ENCODE results near the gene NRGN. TPM values are rescaled to one million over a fixed set of nuclear protein-coding genes. Genes with fewer than 3 reads are reported as not detected.
A peak's percentile ranks its signal among the peaks of the same experiment; 100 is the strongest.
"Not testable (repeated sequence)": the region's sequence is repeated elsewhere in the genome, so short reads cannot be mapped to it uniquely, and the experiment has no call there.

The NRGN gene
- total RNA-seq, 6 experiments from 2014 or later, result 0.43 to 4.6 (median 1.4) TPM; not detected in 1

DNA sequence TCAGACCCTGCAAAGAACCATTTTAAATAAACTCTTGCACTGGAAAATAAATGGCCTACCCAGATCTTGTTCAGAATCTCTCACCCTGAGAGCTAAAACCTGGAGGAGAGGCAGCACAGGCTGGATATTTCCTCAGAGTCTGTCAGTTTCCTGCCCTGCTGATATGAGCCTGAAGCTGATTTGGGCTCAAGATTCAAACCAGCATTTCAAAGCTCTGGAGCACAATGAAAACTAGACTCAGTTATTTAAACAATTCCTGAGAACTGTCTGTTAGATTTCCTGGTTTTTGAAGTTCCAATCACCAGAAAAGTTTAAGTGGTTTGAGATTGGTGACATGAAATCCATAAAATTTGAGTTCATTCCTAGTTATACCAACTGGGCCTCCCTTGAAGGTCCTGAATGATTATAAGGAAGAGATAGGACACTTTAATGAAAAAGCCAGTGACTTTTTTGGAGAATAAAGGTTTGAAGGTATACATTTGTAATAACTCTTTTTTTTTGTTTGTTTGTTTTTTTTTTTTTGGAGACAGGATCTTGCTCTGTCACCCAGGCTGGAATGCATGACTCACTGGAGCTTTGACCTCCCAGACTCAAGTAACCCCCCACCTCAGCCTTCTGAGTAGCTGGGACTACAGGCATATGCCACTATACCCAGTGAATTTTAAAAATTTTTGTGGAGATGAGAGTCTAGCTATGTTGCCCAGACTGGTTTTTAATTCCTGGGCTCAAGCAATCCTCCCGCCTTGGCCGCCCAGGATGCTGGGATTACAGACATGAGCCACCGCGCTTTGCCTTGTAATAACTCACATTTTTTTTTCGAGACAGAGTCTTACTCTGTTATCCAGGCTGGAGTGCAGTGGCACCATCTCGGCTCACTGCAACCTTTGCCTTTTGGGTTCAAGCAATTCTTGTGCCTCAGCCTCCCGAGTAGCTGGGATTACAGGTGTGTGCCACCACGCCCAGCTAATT lies 30.3 kb downstream of the NRGN start:
- TF ChIP-seq POLR2A (IDR thresholded peaks at IDR 0.05), result no peak
- no peak for DNase-seq
- intact Hi-C loops (cut with DNase I), result no loop called here
- 96% methylated on average over 8 of the region's 8 CpGs for WGBS (ENCODE audit: insufficient coverage, low coverage, low lambda C conversion rate, missing lambda C conversion rate)
- no peak overlapping the region for H3K4me3 ChIP-seq
- peaks cover 0 to 14% (median 0%) of the 10 kb centered on the region in 4 donors for H3K36me3 ChIP-seq
- H3K4me1 ChIP-seq, result no peaks in the 10 kb centered on the region
- no peaks in the 10 kb centered on the region for H3K9me3 ChIP-seq
- ATAC-seq, result peak in 2 of 4 donors; percentile 54 to 87
- H3K27me3 ChIP-seq, result no peaks in the 10 kb centered on the region
- no peak overlapping the region for H3K27ac ChIP-seq

DNA sequence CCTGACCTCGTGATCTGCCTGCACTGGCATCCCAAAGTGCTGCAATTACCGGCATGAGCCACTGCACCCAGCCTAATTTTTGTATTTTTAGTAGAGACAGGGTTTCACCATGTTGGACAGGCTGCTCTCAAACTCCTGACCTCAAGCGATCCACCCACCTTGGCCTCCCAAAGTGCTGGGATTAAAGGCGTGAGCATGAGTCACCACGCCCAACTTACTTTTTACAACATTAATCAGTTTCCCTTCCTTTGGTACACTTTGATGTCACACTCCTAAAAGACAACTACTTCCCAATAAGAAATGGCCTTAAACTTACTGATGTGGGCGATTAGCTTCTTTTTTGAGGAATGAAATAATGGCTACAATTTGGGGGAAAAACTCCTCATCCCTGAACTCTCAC lies 31.2 kb downstream of the NRGN start:
- H3K9me3 ChIP-seq; H3K27ac ChIP-seq; ATAC-seq; intact Hi-C loops (cut with DNase I); H3K27me3 ChIP-seq; DNase-seq; H3K4me3 ChIP-seq; H3K4me1 ChIP-seq: not testable (repeated sequence)
- peaks cover 0 to 14% (median 0%) of the 10 kb centered on the region in 4 donors for H3K36me3 ChIP-seq
- WGBS (ENCODE audit: insufficient coverage, low coverage, low lambda C conversion rate, missing lambda C conversion rate), result 98% methylated on average over 6 of the region's 6 CpGs

DNA sequence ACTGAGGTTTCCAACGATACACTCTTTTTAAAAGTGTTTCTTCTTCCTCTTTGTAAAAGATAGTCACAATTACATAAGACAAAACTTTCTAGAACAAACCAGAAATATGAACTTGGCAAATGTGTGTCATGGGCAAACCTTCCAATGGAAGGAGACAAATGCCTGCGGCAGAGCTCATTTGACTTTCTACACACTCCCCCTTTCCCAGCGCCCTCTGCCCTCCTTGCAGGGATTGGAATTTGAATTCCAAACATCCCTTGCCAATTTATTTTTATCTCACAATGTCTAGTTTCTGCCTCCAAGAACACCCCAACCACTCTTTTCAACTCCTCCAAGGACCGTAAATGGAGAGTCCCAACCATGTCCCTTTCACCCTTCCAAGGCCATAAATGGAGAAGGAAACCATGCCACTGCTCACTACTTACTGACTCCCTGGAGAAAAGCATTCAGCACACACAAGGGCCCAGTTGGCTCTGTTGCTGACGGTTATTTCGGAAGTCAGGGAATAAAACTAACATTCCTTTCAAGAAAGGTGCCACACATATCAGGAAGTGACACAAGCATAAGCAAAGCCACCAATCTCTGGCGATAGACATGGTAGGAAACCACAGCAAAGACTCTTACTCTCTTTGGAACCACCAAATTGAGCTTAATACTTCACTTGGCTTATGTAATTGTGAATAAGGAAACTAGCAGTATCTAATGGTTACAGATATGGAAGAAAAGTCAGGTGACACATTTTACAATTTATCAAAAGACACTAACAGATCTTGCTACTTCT lies 37.3 kb downstream of the NRGN start:
- Histone ChIP-seq H3K9me3 (no peaks in the 10 kb centered on the region), H3K27ac (no peak overlapping the region), H3K4me1 (no peaks in the 10 kb centered on the region), H3K27me3 (no peaks in the 10 kb centered on the region), H3K36me3 (no peaks in the 10 kb centered on the region), H3K4me3 (no peak overlapping the region)
- WGBS (ENCODE audit: insufficient coverage, low coverage, low lambda C conversion rate, missing lambda C conversion rate), result 76% methylated on average over 7 of the region's 7 CpGs
- no peak for DNase-seq
- no peak for TF ChIP-seq POLR2A (IDR thresholded peaks at IDR 0.05)
- TF ChIP-seq, protein P1, sequence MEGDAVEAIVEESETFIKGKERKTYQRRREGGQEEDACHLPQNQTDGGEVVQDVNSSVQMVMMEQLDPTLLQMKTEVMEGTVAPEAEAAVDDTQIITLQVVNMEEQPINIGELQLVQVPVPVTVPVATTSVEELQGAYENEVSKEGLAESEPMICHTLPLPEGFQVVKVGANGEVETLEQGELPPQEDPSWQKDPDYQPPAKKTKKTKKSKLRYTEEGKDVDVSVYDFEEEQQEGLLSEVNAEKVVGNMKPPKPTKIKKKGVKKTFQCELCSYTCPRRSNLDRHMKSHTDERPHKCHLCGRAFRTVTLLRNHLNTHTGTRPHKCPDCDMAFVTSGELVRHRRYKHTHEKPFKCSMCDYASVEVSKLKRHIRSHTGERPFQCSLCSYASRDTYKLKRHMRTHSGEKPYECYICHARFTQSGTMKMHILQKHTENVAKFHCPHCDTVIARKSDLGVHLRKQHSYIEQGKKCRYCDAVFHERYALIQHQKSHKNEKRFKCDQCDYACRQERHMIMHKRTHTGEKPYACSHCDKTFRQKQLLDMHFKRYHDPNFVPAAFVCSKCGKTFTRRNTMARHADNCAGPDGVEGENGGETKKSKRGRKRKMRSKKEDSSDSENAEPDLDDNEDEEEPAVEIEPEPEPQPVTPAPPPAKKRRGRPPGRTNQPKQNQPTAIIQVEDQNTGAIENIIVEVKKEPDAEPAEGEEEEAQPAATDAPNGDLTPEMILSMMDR (IDR thresholded peaks at IDR 0.05), result no peak
- intact Hi-C loops (cut with DNase I), result no loop called here
- no peak for ATAC-seq

DNA sequence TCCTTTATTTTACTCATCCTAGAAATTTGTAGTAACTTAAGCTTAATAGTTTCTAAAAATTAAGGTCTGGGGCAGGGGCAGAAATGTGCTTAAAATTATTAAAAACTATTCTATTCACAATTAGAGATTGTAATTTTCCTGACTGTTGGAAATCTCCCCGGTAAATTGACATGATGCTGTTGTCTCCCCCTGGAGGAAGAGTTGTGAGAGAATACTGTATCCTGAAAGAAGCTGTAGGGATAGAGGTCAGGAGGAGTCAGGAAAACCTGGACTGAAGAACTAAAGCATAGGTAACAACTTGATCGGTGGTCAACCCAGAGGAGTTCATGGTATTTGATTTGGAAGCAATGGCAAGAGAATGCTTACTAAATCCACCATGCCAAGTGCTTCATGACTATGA lies 38.5 kb downstream of the NRGN start:
- no peak overlapping the region for H3K27ac ChIP-seq
- WGBS (ENCODE audit: insufficient coverage, low coverage, low lambda C conversion rate, missing lambda C conversion rate), result 69% methylated on average over 2 of the region's 2 CpGs

DNA sequence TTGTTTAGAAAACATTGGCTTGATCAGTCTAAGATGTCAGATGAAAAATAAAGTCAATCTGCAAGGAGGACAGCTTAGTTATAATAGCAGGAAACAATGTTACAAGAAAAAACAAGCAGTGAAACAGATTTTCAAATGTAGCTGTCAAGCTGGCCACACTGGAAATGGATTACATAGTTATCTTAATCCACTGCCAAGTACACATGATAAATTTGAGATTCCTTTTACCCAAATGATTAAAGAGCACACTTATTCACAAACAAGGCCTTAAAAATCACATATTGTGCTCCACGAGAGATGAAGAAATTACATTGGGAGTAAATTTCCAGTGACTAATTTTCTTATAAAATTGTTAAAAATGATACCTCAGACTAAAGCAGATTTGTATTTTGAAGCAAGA lies 39.8 kb downstream of the NRGN start:
- H3K9me3 ChIP-seq, result no peaks in the 10 kb centered on the region
- no peaks in the 10 kb centered on the region for H3K36me3 ChIP-seq
- 71% methylated on average over 1 of the region's 1 CpG for WGBS (ENCODE audit: insufficient coverage, low coverage, low lambda C conversion rate, missing lambda C conversion rate)
- no peaks in the 10 kb centered on the region for H3K27me3 ChIP-seq
- ATAC-seq (no peak), DNase-seq (no peak)
- intact Hi-C loops (cut with DNase I), result no loop called here
- H3K27ac ChIP-seq, result no peak overlapping the region
- no peaks in the 10 kb centered on the region for H3K4me1 ChIP-seq
- no peak for TF ChIP-seq POLR2A (IDR thresholded peaks at IDR 0.05)
- TF ChIP-seq, protein P1 (IDR thresholded peaks at IDR 0.05), result no peak
- H3K4me3 ChIP-seq, result no peak overlapping the region

More for the DNA sequence above, 38.5 kb downstream of the NRGN start:
- TF ChIP-seq, protein P1 (IDR thresholded peaks at IDR 0.05), result peak in 1 of 4 donors; percentile 25
- no peak for TF ChIP-seq POLR2A (IDR thresholded peaks at IDR 0.05)
- intact Hi-C loops (cut with DNase I), result no loop called here
- no peaks in the 10 kb centered on the region for H3K27me3 ChIP-seq
- H3K4me3 ChIP-seq, result no peak overlapping the region
- no peaks in the 10 kb centered on the region for H3K4me1 ChIP-seq
- no peaks in the 10 kb centered on the region for H3K9me3 ChIP-seq
- no peaks in the 10 kb centered on the region for H3K36me3 ChIP-seq
- peak in 1 of 4 donors; percentile 29 for ATAC-seq
- DNase-seq, result no peak
